ENCODE results near the gene DCAF11.

The DCAF11 gene

GRCh38 chr14:24132976-24133375 is 18.4 kb downstream of the DCAF11 start:
- no peak overlapping the region for H3K4me3 ChIP-seq (ENCODE audit: low read depth, low read length)
- in situ Hi-C loops (cut with HindIII; ENCODE audit: low sequenced_read_pairs) = no loop called here
- TF ChIP-seq CTCF (IDR thresholded peaks at IDR 0.05; ENCODE audit: low read depth, low read length) = no peak
- DNase-seq (ENCODE audit: low read depth, low spot score) = no peak

- DNase-seq (ENCODE audit: low read depth, low spot score) = no peak
These were observed 19.2 kb downstream of the DCAF11 start for GRCh38 chr14:24133735-24134134.

GRCh38 chr14:24135584-24135833 is 20.9 kb downstream of the DCAF11 start:
- TF ChIP-seq CTCF (IDR thresholded peaks at IDR 0.05; ENCODE audit: low read depth, low read length) = no peak
- DNase-seq (ENCODE audit: low read depth, low spot score) = no peak
- H3K4me3 ChIP-seq (ENCODE audit: low read depth, low read length) = peak overlapping the region; percentile 62
- in situ Hi-C loops (cut with HindIII; ENCODE audit: low sequenced_read_pairs) = no loop called here

More at GRCh38 chr14:24133735-24134134, 19.2 kb downstream of the DCAF11 start:
- TF ChIP-seq CTCF (IDR thresholded peaks at IDR 0.05; ENCODE audit: low read depth, low read length) = no peak
- in situ Hi-C loops (cut with HindIII; ENCODE audit: low sequenced_read_pairs) = no loop called here
- no peak overlapping the region for H3K4me3 ChIP-seq (ENCODE audit: low read depth, low read length)

GRCh38 chr14:24135834-24136683 is 21.5 kb downstream of the DCAF11 start, which contains the start of gene PSME1:
TSS of gene PSME1 (plus strand) at chr14:24136194. CDS start at chr14:24136263, 69 bp downstream.
- in situ Hi-C loops (cut with HindIII; ENCODE audit: low sequenced_read_pairs) = no loop called here
- H3K4me3 ChIP-seq (ENCODE audit: low read depth, low read length) = peak within 1 kb of the TSS; percentile 62
- peak; percentile 90 for DNase-seq (ENCODE audit: low read depth, low spot score)
- TF ChIP-seq CTCF (IDR thresholded peaks at IDR 0.05; ENCODE audit: low read depth, low read length) = no peak

- peak overlapping the region; percentile 62 for H3K4me3 ChIP-seq (ENCODE audit: low read depth, low read length)
- in situ Hi-C loops (cut with HindIII; ENCODE audit: low sequenced_read_pairs) = no loop called here
- TF ChIP-seq CTCF (IDR thresholded peaks at IDR 0.05; ENCODE audit: low read depth, low read length) = no peak
- no peak for DNase-seq (ENCODE audit: low read depth, low spot score)
These were observed 22.3 kb downstream of the DCAF11 start for GRCh38 chr14:24136684-24137528.

- H3K4me3 ChIP-seq (ENCODE audit: low read depth, low read length) = no peak overlapping the region
- in situ Hi-C loops (cut with HindIII; ENCODE audit: low sequenced_read_pairs) = no loop called here
- no peak for DNase-seq (ENCODE audit: low read depth, low spot score)
- no peak for TF ChIP-seq CTCF (IDR thresholded peaks at IDR 0.05; ENCODE audit: low read depth, low read length)
These were observed 23.2 kb downstream of the DCAF11 start for GRCh38 chr14:24137529-24138395.

All from astrocyte of the spinal cord (primary cell).